Spleen (tissue), 11 donors: ENCODE measurements around the gene NCAN. TPM values are rescaled to one million over a fixed set of nuclear protein-coding genes. Genes with fewer than 3 reads are reported as not detected.

Experiments
- DNase-seq: peaks from one replicate; pipeline ENCODE4 v3.0.0-alpha.2; 2020
- H3K27ac ChIP-seq, 8 donors: fragments of 200-600 bp; sonication (generic) in 7 of 8; 1 replicate in 4 of 8; 2 replicates in 4 of 8; pipeline versions ENCODE4 v1.5.0 to v1.8.0; 2016 to 2021; ENCODE audit warnings: inconsistent platforms in 4 of 8, mild to moderate bottlenecking in 4 of 8, moderate library complexity in 1 of 8
- H3K27me3 ChIP-seq, 7 donors: fragments of 200-600 bp; sonication (generic) in 6 of 7; replicated peaks in 1 of 7; 1 replicate in 4 of 7; 2 replicates in 3 of 7; pipeline versions ENCODE4 v1.5.0 to v1.8.0; 2016 to 2021; ENCODE audit warnings: inconsistent platforms in 3 of 7, mild to moderate bottlenecking in 1 of 7
- H3K36me3 ChIP-seq, 6 donors: fragments of 200-600 bp; sonication (generic) in 5 of 6; 1 replicate in 4 of 6; 2 replicates in 2 of 6; pipeline versions ENCODE4 v1.5.0 to v1.8.0; 2016 to 2021; ENCODE audit warnings: inconsistent platforms in 2 of 6
- H3K4me1 ChIP-seq, 6 donors: fragments of 200-600 bp; sonication (generic) in 5 of 6; 1 replicate in 3 of 6; 2 replicates in 3 of 6; pipeline versions ENCODE4 v1.5.0 to v1.8.0; 2016 to 2021; ENCODE audit warnings: inconsistent platforms in 3 of 6
- H3K4me3 ChIP-seq, 8 donors: fragments of 200-600 bp; sonication (generic) in 7 of 8; 1 replicate in 4 of 8; 2 replicates in 4 of 8; pipeline versions ENCODE4 v1.5.0 to v1.8.0; 2016 to 2021; ENCODE audit warnings: inconsistent platforms in 4 of 8, mild to moderate bottlenecking in 4 of 8, moderate library complexity in 2 of 8
- H3K9me3 ChIP-seq, 8 donors: fragments of 200-600 bp; sonication (generic) in 7 of 8; 1 replicate in 4 of 8; 2 replicates in 4 of 8; pipeline versions ENCODE4 v1.5.0 to v1.8.0; 2016 to 2021; ENCODE audit warnings: inconsistent platforms in 4 of 8
- CTCF ChIP-seq, 11 experiments: fragments of 200-600 bp in 7 of 11; fragments of 450-650 bp in 4 of 11; sonication (generic) in 4 of 11; IDR thresholded peaks in 8 of 11; conservative IDR thresholded peaks in 3 of 11; 1 replicate in 7 of 11; 2 replicates in 4 of 11; pipeline versions ENCODE4 v1.4.0 to v1.8.0; 2016 to 2021; ENCODE audit warnings: antibody characterized with exemption in 11 of 11, inconsistent platforms in 4 of 11, mild to moderate bottlenecking in 1 of 11
- POLR2A ChIP-seq, 3 donors: fragments of 450-650 bp; IDR thresholded peaks; one replicate each; pipeline ENCODE4 v1.5.1; 2017; ENCODE audit warnings: antibody characterized with exemption in 3 of 3, mild to moderate bottlenecking in 1 of 3
- POLR2AphosphoS5 ChIP-seq, 3 donors: sonication (generic); formaldehyde crosslinking; IDR thresholded peaks; one replicate each; pipeline ENCODE4 v1.5.1; 2017; ENCODE audit warnings: antibody characterized with exemption in 3 of 3
- WGBS, 5 donors: extraction: QIAGEN DNeasy Blood & Tissue Kit in 3 of 5; methylation state at CpG; one replicate each; pipeline versions ENCODE4 v1.1.5 to v1.1.7; 2013 to 2018; 5-methylcytosine and 5-hydroxymethylcytosine counted together
- intact Hi-C: fragments of 100-400 bp; cut with DNase I; formaldehyde crosslinking; loops from one replicate; pipeline ENCODE4 v1.15.0; 2023; ENCODE audit warnings: low total_unique reads
- polyA plus RNA-seq, 3 donors: library from polyadenylated mRNA; stranded (reverse); fragments of 200-250 nt; gene quantifications; one replicate each; pipeline ENCODE4 v1.2.1, GENCODE V29; 2013
- total RNA-seq, 7 donors: library from RNA; depleted of rRNA in 3 of 7; stranded (reverse); fragments of >200 nt in 3 of 7; fragmentation: NEBNext Ultra II Directional in 4 of 7; extraction: Animal tissue kit (Norgen Biotek cat#: 25700) in 4 of 7; gene quantifications; one replicate each; pipeline versions ENCODE4 v1.1.0 to v1.2.1, GENCODE V29; 2016 to 2021
- donor health status: healthy with polysubstance abuse.
- donor health status: DM: no; HTN: no; CAD: no; lungs with moderate emphysema.
- donor health status: DM: no; HTN: no; CAD: no.
- donor health status: Bipolar disorder and iron deficiency.
- donor health status: healthy.
- donor health status: DM: no; HTN: no; CAD: no.
- donor health status: DM: yes; HTN: yes; CAD: no.

NCAN gene
- total and polyA plus RNA-seq, 10 donors = 0.17 TPM; not detected in 9

- Histone ChIP-seq H3K4me3 (no peak overlapping the region), H3K36me3 (no peaks in the 10 kb centered on the region), H3K4me1 (peaks cover 0 to 4% (median 0%) of the 10 kb centered on the region in 6 donors), H3K27me3 (peaks cover 0 to 20% (median 9%) of the 10 kb centered on the region in 7 donors), H3K27ac (no peak overlapping the region), H3K9me3 (no peaks in the 10 kb centered on the region)
- intact Hi-C loops = no loop called here
- TF ChIP-seq POLR2A (IDR thresholded peaks at IDR 0.05) (no peak), CTCF (IDR thresholded peaks at IDR 0.05 in 8 of 11, conservative IDR thresholded peaks at IDR 0.05 in 3 of 11) (no peak), POLR2AphosphoS5 (IDR thresholded peaks at IDR 0.05) (no peak)
- WGBS, 5 donors = 89 to 98% (median 93%) methylated on average over 3 of the region's 3 CpGs
- no peak for DNase-seq
These were observed 55.5 kb downstream of the NCAN start for GRCh38 chr19:19267305-19267704.

- intact Hi-C loops = no loop called here
- H3K4me1 ChIP-seq = peaks cover 0 to 11% (median 8%) of the 10 kb centered on the region in 6 donors
- no peak overlapping the region for H3K27ac ChIP-seq
- TF ChIP-seq CTCF (IDR thresholded peaks at IDR 0.05 in 8 of 11, conservative IDR thresholded peaks at IDR 0.05 in 3 of 11) (no peak), POLR2AphosphoS5 (IDR thresholded peaks at IDR 0.05) (no peak), POLR2A (IDR thresholded peaks at IDR 0.05) (no peak)
- WGBS, 5 donors = 79 to 86% (median 83%) methylated on average over 9 to 10 of the region's 10 CpGs
- no peak for DNase-seq
- no peak overlapping the region for H3K4me3 ChIP-seq
- H3K27me3 ChIP-seq = peaks cover 0 to 21% (median 6%) of the 10 kb centered on the region in 7 donors
- no peaks in the 10 kb centered on the region for H3K9me3 ChIP-seq
- H3K36me3 ChIP-seq = no peaks in the 10 kb centered on the region
These were observed 57.0 kb downstream of the NCAN start for GRCh38 chr19:19268453-19269385.

- H3K4me1 ChIP-seq = peaks cover 0 to 12% (median 8%) of the 10 kb centered on the region in 6 donors
- H3K9me3 ChIP-seq = no peaks in the 10 kb centered on the region
- intact Hi-C loops = no loop called here
- no peak for DNase-seq
- no peak overlapping the region for H3K4me3 ChIP-seq
- 72 to 82% (median 80%) methylated on average over 16 to 18 of the region's 18 CpGs for WGBS, 5 donors
- TF ChIP-seq POLR2AphosphoS5 (IDR thresholded peaks at IDR 0.05) = no peak
- peaks cover 0 to 6% (median 3%) of the 10 kb centered on the region in 6 donors for H3K36me3 ChIP-seq
- no peak overlapping the region for H3K27ac ChIP-seq
- peaks cover 0 to 23% (median 6%) of the 10 kb centered on the region in 7 donors for H3K27me3 ChIP-seq
These were observed 58.4 kb downstream of the NCAN start for GRCh38 chr19:19269952-19270694.

- intact Hi-C loops = no loop called here
- Histone ChIP-seq H3K36me3 (peaks cover 0 to 15% (median 12%) of the 10 kb centered on the region in 6 donors), H3K4me1 (peaks cover 0 to 12% (median 8%) of the 10 kb centered on the region in 6 donors), H3K27me3 (peaks cover 0 to 23% (median 6%) of the 10 kb centered on the region in 7 donors), H3K4me3 (no peak overlapping the region), H3K27ac (no peak overlapping the region), H3K9me3 (no peaks in the 10 kb centered on the region)
- WGBS, 5 donors = 87 to 97% (median 91%) methylated on average over 4 to 8 of the region's 8 CpGs
- TF ChIP-seq POLR2A (IDR thresholded peaks at IDR 0.05) (no peak), CTCF (IDR thresholded peaks at IDR 0.05 in 8 of 11, conservative IDR thresholded peaks at IDR 0.05 in 3 of 11) (no peak), POLR2AphosphoS5 (IDR thresholded peaks at IDR 0.05) (no peak)
- DNase-seq = no peak
These were observed 59.2 kb downstream of the NCAN start for GRCh38 chr19:19270749-19271571.
